BE2C (cell line): ENCODE data around the gene CBARP.

ENCODE experiments used
- DNase-seq: peaks from one replicate; pipeline ENCODE4 v3.0.0-alpha.2; 2020
- H3K27me3 ChIP-seq: fragments of 250-450 bp; sonication (Bioruptor Pico); 2 replicates; pipeline ENCODE4 v1.5.1; 2020; ENCODE audit warnings: mild to moderate bottlenecking
- H3K36me3 ChIP-seq: fragments of 250-450 bp; sonication (Bioruptor Pico); 2 replicates; pipeline ENCODE4 v1.5.1; 2020; ENCODE audit warnings: mild to moderate bottlenecking
- H3K4me1 ChIP-seq: fragments of 250-450 bp; sonication (Bioruptor Pico); 2 replicates; pipeline ENCODE4 v1.5.1; 2020
- H3K4me3 ChIP-seq: 2 replicates; pipeline ENCODE4 v1.5.1; 2011; ENCODE audit warnings: low read depth, low read length
- H3K9me3 ChIP-seq: fragments of 250-450 bp; sonication (Bioruptor Pico); 2 replicates; pipeline ENCODE4 v1.5.1; 2020
- TF ChIP-seq, protein P1 (sequence below): IDR thresholded peaks from 2 replicates; pipeline ENCODE4 v1.5.1; 2012; ENCODE audit warnings: mild to moderate bottlenecking, low read depth, low read length

Gene CBARP

DNA sequence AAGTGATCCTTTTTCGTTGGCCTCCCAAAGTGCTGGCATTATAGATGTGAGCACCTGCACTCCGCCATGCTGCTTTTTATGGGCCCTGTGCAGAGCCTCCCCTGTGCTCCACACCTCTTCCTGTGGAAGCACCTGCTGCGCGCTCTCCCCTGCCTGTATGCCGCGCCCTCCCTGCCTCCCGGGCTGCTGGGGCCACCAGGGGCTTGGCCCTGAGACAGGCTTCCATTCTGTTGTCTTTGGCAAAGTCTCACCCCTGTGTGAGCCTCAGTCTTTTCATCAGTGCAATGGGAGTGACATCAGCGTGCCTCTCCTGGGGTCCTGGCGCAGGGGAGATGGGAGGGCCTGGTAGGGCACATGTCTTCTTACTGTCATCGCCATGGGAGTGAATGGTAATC is 38.8 kb upstream of the CBARP start:
- Histone ChIP-seq H3K36me3 (peaks cover 45% of the 10 kb centered on the region), H3K9me3 (no peaks in the 10 kb centered on the region), H3K4me3 (peak overlapping the region; percentile 64), H3K27me3 (no peaks in the 10 kb centered on the region), H3K4me1 (peaks cover 9% of the 10 kb centered on the region)
- DNase-seq, result no peak
- TF ChIP-seq, protein P1, sequence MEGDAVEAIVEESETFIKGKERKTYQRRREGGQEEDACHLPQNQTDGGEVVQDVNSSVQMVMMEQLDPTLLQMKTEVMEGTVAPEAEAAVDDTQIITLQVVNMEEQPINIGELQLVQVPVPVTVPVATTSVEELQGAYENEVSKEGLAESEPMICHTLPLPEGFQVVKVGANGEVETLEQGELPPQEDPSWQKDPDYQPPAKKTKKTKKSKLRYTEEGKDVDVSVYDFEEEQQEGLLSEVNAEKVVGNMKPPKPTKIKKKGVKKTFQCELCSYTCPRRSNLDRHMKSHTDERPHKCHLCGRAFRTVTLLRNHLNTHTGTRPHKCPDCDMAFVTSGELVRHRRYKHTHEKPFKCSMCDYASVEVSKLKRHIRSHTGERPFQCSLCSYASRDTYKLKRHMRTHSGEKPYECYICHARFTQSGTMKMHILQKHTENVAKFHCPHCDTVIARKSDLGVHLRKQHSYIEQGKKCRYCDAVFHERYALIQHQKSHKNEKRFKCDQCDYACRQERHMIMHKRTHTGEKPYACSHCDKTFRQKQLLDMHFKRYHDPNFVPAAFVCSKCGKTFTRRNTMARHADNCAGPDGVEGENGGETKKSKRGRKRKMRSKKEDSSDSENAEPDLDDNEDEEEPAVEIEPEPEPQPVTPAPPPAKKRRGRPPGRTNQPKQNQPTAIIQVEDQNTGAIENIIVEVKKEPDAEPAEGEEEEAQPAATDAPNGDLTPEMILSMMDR, result no peak

DNA sequence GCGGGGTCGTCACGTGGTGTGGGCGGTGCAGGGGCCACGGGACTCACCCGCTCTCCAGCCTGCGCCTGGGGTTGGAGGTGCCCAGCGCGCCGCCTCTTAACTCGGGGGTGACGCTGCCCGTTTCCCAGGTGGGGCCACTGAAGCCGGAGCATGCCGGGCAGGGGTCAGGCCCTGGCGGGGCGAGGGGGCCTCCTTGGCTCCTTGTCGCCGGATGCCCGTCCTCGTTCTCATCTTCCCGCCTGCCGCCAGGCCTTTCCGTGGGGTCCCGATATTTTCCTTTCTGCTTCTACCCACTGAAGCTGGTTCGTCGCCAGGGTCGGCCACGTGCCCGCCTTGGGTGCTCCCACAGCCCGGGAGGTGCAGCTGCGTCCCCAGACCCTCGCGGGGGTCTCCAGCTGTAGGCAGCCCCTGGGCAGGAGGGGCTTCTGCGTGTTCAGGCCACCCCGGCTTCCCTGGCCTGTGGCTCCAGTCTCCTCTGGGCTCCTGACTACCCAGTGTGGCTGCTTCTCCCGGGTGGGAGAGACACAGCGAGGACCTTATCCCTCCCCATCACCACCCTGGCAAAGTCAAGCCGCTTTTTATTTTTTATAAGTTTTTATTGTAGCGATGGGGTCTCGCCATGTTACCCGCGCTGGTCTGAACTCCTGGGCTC is 38.3 kb upstream of the CBARP start:
- Histone ChIP-seq H3K36me3 (peaks cover 50% of the 10 kb centered on the region), H3K4me3 (peak overlapping the region; percentile 64), H3K27me3 (no peaks in the 10 kb centered on the region), H3K4me1 (peaks cover 9% of the 10 kb centered on the region), H3K9me3 (no peaks in the 10 kb centered on the region)
- no peak for DNase-seq
- TF ChIP-seq, protein P1, result no peak

DNA sequence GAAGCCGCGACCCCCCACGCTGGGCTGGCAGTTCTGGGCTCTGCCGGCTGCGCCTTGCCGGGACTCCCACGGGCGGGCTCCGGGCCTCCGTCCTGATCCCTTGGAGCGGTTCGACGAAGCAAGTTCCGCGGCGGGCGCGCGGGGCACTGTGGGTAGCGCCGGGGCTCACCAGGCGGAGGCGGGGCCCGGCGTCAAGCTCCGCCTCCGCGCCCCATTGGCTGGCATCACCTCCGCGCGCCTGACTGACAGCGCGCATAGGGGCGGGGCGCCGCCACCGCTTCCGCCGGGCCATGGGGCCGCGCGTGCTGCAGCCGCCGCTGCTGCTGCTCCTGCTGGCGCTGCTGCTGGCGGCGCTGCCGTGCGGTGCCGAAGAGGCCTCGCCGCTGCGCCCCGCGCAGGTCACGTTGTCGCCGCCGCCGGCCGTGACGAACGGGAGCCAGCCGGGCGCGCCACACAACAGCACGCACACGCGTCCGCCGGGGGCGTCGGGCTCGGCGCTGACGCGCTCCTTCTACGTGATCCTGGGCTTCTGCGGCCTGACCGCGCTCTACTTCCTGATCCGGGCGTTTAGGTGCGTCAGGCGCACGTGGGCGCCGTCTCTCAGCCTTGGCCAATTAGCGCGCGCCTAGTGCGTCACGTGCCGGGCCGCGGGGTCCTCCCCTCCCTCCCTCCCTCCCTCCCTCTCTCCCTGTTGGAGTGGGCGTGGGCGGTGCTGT is 37.6 kb upstream of the CBARP start, which contains the start of gene FAM174C:
Gene FAM174C (plus strand): TSS at position 271 of the 716 bp plus-strand sequence. CDS start 20 bp downstream, at position 291.
- TF ChIP-seq, protein P1, result no peak
- Histone ChIP-seq H3K36me3 (peaks cover 57% of the 10 kb centered on the region), H3K27me3 (no peaks in the 10 kb centered on the region), H3K4me1 (peaks cover 12% of the 10 kb centered on the region), H3K9me3 (no peaks in the 10 kb centered on the region), H3K4me3 (peak within 1 kb of the TSS; percentile 64)
- peak; percentile 97 for DNase-seq

DNA sequence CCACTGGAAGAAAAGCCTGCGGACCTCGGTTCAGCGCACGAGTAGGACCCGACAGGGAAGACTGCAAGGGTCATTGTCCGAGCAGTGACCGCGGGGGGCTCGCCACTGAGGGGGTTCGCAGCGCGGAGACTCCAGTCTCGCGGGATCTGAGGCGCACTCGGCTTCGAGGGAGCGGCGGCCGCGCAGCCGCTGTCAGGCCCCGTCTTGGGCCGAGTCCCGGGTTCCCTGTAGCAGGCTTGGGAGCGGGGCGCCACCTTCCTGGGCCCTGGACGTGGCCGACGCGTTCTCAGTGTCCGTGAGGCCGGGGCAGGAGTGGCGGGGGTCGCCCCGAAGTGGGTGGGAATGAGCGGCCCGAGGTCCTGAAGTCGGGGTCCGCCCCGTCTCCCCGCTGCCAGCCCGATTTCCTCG is 37.1 kb upstream of the CBARP start:
- TF ChIP-seq, protein P1, result no peak
- Histone ChIP-seq H3K4me3 (peak overlapping the region; percentile 64), H3K4me1 (peaks cover 12% of the 10 kb centered on the region), H3K9me3 (no peaks in the 10 kb centered on the region), H3K36me3 (peaks cover 58% of the 10 kb centered on the region), H3K27me3 (no peaks in the 10 kb centered on the region)
- DNase-seq, result peak; percentile 58

DNA sequence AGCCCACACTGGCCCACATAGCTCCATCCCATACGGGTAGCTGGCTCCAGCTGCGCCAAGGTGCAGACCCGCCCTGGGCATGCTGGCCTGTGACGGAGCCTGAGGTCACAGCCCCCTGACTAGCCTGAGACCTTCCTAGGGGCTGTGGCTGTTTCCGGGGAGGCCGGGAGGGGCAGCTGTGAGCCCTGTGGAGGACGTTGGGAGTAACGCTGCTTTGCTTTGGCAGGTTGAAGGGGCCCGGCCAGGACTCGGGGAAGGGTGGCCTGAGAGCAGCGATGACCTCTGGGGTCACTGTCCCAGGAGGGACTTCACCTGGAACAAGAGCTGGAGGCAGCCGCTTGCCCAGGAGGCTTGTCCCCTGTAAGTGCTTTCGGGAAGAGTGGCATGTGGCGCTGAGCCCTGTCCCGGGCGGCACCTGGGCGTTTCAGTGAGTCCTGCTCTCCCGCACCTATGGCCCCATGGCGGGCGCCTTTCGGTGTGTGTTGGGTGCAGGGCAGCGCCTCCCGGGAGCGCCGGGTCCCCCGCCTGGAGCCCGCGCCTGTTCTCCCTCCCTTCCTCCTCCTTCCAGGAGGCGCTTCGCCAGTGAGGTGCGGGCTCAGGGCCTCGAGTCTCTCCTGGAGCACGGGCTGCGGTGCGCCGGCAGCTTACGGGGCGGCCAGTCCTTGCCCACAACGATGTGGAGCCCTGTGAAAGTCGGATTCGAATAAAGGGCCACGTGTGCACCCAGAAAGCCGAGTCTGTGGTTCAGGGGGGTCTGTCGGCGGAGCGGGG is 36.5 kb upstream of the CBARP start:
- H3K9me3 ChIP-seq, result no peaks in the 10 kb centered on the region
- peak overlapping the region; percentile 64 for H3K4me3 ChIP-seq
- no peaks in the 10 kb centered on the region for H3K27me3 ChIP-seq
- TF ChIP-seq, protein P1, result 0 out of 2 replicates have a peak, but pooled peaks have one; percentile 13
- DNase-seq, result no peak
- peaks cover 12% of the 10 kb centered on the region for H3K4me1 ChIP-seq
- peaks cover 55% of the 10 kb centered on the region for H3K36me3 ChIP-seq
